Adrenal gland (tissue), 5 donors: ENCODE results near the gene CNOT6L.

Source experiments
- POLR2A ChIP-seq, 2 donors: fragments of 450-650 bp; IDR thresholded peaks; one replicate each; pipeline ENCODE4 v1.6.1; 2017; ENCODE audit warnings: antibody characterized with exemption in 2 of 2, mild to moderate bottlenecking in 2 of 2, moderate library complexity in 1 of 2
- TF ChIP-seq, protein P1 (sequence below), 6 experiments: fragments of 450-650 bp in 4 of 6; fragments of 200-600 bp in 2 of 6; sonication (generic) in 1 of 6; IDR thresholded peaks; 1 replicate in 5 of 6; 2 replicates in 1 of 6; pipeline versions ENCODE4 v1.5.1 to v1.8.0; 2016 to 2021; ENCODE audit warnings: antibody characterized with exemption in 6 of 6, mild to moderate bottlenecking in 2 of 6, moderate library complexity in 1 of 6
- donor health status: DM: no; HTN: no; CAD: no.

DNA sequence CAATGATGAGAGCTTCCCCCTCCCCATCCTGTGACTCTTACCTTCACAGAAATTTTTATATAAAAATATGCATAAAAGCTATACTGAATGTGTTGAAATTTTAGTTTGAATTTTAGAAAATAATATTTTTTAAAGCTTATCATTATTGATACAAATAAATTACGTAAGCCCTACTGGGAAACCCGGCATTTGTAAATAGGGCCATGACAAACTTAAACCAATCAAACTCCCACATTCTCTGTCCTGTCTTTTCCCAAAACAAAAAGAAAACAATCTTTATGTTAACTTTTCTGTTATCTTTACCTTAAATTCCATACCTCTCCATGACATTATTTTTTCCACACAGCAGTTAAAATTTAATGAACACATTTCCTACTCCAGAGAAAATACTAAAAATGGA lies 2.6 kb downstream of the CNOT6L start:
- TF ChIP-seq, protein P1, sequence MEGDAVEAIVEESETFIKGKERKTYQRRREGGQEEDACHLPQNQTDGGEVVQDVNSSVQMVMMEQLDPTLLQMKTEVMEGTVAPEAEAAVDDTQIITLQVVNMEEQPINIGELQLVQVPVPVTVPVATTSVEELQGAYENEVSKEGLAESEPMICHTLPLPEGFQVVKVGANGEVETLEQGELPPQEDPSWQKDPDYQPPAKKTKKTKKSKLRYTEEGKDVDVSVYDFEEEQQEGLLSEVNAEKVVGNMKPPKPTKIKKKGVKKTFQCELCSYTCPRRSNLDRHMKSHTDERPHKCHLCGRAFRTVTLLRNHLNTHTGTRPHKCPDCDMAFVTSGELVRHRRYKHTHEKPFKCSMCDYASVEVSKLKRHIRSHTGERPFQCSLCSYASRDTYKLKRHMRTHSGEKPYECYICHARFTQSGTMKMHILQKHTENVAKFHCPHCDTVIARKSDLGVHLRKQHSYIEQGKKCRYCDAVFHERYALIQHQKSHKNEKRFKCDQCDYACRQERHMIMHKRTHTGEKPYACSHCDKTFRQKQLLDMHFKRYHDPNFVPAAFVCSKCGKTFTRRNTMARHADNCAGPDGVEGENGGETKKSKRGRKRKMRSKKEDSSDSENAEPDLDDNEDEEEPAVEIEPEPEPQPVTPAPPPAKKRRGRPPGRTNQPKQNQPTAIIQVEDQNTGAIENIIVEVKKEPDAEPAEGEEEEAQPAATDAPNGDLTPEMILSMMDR (IDR thresholded peaks at IDR 0.05): no peak
- no peak for TF ChIP-seq POLR2A (IDR thresholded peaks at IDR 0.05)
